Astrocyte (in vitro differentiated cells and primary cell): ENCODE data around the gene BAHCC1. TPM values are rescaled to one million over a fixed set of nuclear protein-coding genes. Genes with fewer than 3 reads are reported as not detected.

Source experiments
- DNase-seq: peaks from one replicate; pipeline ENCODE4 v3.0.0-alpha.2; 2010; ENCODE audit warnings: low read depth
- FAIRE-seq: peaks from 2 replicates; lab custom pipeline; 2011; peaks lifted over from hg19 to GRCh38; lab: Jason Lieb, UNC
- H2AFZ ChIP-seq: 2 replicates; pipeline ENCODE4 v1.6.0; 2012; ENCODE audit warnings: low read depth, low read length, inconsistent platforms
- H3K27ac ChIP-seq: 2 replicates; pipeline ENCODE4 v1.5.1; 2011; ENCODE audit warnings: low read depth, low read length, inconsistent platforms
- H3K27me3 ChIP-seq: 2 replicates; pipeline ENCODE4 v1.6.0; 2011; ENCODE audit warnings: low read length, inconsistent platforms; ENCODE audit not compliant: insufficient read depth
- H3K36me3 ChIP-seq: 2 replicates; pipeline ENCODE4 v1.5.1; 2011; ENCODE audit warnings: low read length, inconsistent platforms; ENCODE audit not compliant: insufficient read depth
- H3K4me1 ChIP-seq: 2 replicates; pipeline ENCODE4 v1.5.1; 2011; ENCODE audit warnings: low read length, inconsistent platforms; ENCODE audit not compliant: insufficient read depth
- H3K4me2 ChIP-seq: 2 replicates; pipeline ENCODE4 v1.6.0; 2012; ENCODE audit warnings: low read length, inconsistent platforms
- H3K4me3 ChIP-seq: 2 replicates; pipeline ENCODE4 v1.5.1; 2011; ENCODE audit warnings: low read depth, mild to moderate bottlenecking, low read length, inconsistent platforms; ENCODE audit not compliant: insufficient read depth
- H3K79me2 ChIP-seq: 2 replicates; pipeline ENCODE4 v1.6.0; 2012; ENCODE audit warnings: mild to moderate bottlenecking, low read length, inconsistent platforms; ENCODE audit not compliant: insufficient read depth
- H3K9ac ChIP-seq: 2 replicates; pipeline ENCODE4 v1.6.0; 2012; ENCODE audit warnings: mild to moderate bottlenecking, low read length, inconsistent platforms
- H3K9me3 ChIP-seq: 2 replicates; pipeline ENCODE4 v1.5.1; 2012; ENCODE audit warnings: low read depth, mild to moderate bottlenecking, low read length, inconsistent platforms; ENCODE audit not compliant: insufficient read depth
- H4K20me1 ChIP-seq: 2 replicates; pipeline ENCODE4 v1.6.0; 2012; ENCODE audit warnings: low read length, inconsistent platforms; ENCODE audit not compliant: insufficient read depth
- H3K27ac Mint-ChIP-seq: one replicate; pipeline ENCODE4 v1.8.0; 2021; ENCODE audit warnings: mild to moderate bottlenecking, mixed read lengths; ENCODE audit not compliant: unreplicated experiment
- H3K27me3 Mint-ChIP-seq: one replicate; pipeline ENCODE4 v1.8.0; 2021; ENCODE audit warnings: low read depth, mixed read lengths; ENCODE audit not compliant: unreplicated experiment
- H3K36me3 Mint-ChIP-seq: one replicate; pipeline ENCODE4 v1.8.0; 2021; ENCODE audit warnings: low read depth, mixed read lengths; ENCODE audit not compliant: unreplicated experiment
- H3K4me1 Mint-ChIP-seq: one replicate; pipeline ENCODE4 v1.8.0; 2021; ENCODE audit warnings: low read depth, mixed read lengths; ENCODE audit not compliant: unreplicated experiment
- H3K4me3 Mint-ChIP-seq: one replicate; pipeline ENCODE4 v1.8.0; 2021; ENCODE audit warnings: mild to moderate bottlenecking, moderate library complexity, mixed read lengths; ENCODE audit not compliant: unreplicated experiment
- H3K9me3 Mint-ChIP-seq: one replicate; pipeline ENCODE4 v1.8.0; 2021; ENCODE audit warnings: mild to moderate bottlenecking, mixed read lengths; ENCODE audit not compliant: unreplicated experiment
- CTCF ChIP-seq: IDR thresholded peaks from 2 replicates; pipeline ENCODE4 v1.5.1; 2011; ENCODE audit warnings: low read depth, mild to moderate bottlenecking, inconsistent platforms, low read length, moderate library complexity; ENCODE audit not compliant: insufficient read depth
- EZH2 ChIP-seq: IDR thresholded peaks from 2 replicates; pipeline ENCODE4 v1.6.1; 2012; ENCODE audit warnings: mild to moderate bottlenecking, low read length, inconsistent platforms; ENCODE audit not compliant: insufficient read depth
- total RNA-seq: library from RNA; stranded (reverse); gene quantifications from 2 replicates; pipeline ENCODE4 v1.2.1, GENCODE V29; 2021

BAHCC1 gene
- total RNA-seq, 1 donor from 2014 or later = 18.5 TPM

- Mint-ChIP-seq H3K4me1 (peaks cover 9% of the 10 kb centered on the region), H3K27me3 (no peaks in the 10 kb centered on the region), H3K36me3 (peaks cover 2% of the 10 kb centered on the region), H3K27ac (no peak overlapping the region), H3K9me3 (no peaks in the 10 kb centered on the region), H3K4me3 (no peak overlapping the region)
- Histone ChIP-seq H4K20me1 (peaks cover 12% of the 10 kb centered on the region), H3K27me3 (no peaks in the 10 kb centered on the region), H3K4me3 (no peak overlapping the region), H3K9me3 (no peaks in the 10 kb centered on the region), H3K27ac (peak overlapping the region; percentile 1), H3K36me3 (no peaks in the 10 kb centered on the region), H3K9ac (no peak overlapping the region), H3K4me2 (peak overlapping the region; percentile 81), H2AFZ (no peak overlapping the region), H3K4me1 (peaks cover 62% of the 10 kb centered on the region), H3K79me2 (peaks cover 12% of the 10 kb centered on the region)
- no peak for FAIRE-seq
- TF ChIP-seq EZH2 (no peak), CTCF (no peak)
- DNase-seq = no peak
These were observed 22.8 kb downstream of the BAHCC1 start for GRCh38 chr17:81417879-81418709.

GRCh38 chr17:81418710-81419318 is 23.6 kb downstream of the BAHCC1 start:
- Mint-ChIP-seq H3K4me1 (peaks cover 9% of the 10 kb centered on the region), H3K27me3 (no peaks in the 10 kb centered on the region), H3K9me3 (no peaks in the 10 kb centered on the region), H3K36me3 (peaks cover 2% of the 10 kb centered on the region), H3K27ac (no peak overlapping the region), H3K4me3 (no peak overlapping the region)
- Histone ChIP-seq H3K9me3 (no peaks in the 10 kb centered on the region), H3K36me3 (no peaks in the 10 kb centered on the region), H3K27ac (no peak overlapping the region), H3K27me3 (no peaks in the 10 kb centered on the region), H3K79me2 (peaks cover 17% of the 10 kb centered on the region), H3K9ac (peak overlapping the region; percentile 78), H4K20me1 (peaks cover 9% of the 10 kb centered on the region), H3K4me3 (no peak overlapping the region), H2AFZ (no peak overlapping the region), H3K4me2 (peak overlapping the region; percentile 81), H3K4me1 (peaks cover 68% of the 10 kb centered on the region)
- DNase-seq = no peak
- FAIRE-seq = no peak
- no peak for TF ChIP-seq EZH2
- no peak for TF ChIP-seq CTCF
